ENCODE measurements around the gene RGS3.
"Not testable (repeated sequence)": the region's sequence is repeated elsewhere in the genome, so short reads cannot be mapped to it uniquely, and the experiment has no call there.

Gene RGS3

DNA sequence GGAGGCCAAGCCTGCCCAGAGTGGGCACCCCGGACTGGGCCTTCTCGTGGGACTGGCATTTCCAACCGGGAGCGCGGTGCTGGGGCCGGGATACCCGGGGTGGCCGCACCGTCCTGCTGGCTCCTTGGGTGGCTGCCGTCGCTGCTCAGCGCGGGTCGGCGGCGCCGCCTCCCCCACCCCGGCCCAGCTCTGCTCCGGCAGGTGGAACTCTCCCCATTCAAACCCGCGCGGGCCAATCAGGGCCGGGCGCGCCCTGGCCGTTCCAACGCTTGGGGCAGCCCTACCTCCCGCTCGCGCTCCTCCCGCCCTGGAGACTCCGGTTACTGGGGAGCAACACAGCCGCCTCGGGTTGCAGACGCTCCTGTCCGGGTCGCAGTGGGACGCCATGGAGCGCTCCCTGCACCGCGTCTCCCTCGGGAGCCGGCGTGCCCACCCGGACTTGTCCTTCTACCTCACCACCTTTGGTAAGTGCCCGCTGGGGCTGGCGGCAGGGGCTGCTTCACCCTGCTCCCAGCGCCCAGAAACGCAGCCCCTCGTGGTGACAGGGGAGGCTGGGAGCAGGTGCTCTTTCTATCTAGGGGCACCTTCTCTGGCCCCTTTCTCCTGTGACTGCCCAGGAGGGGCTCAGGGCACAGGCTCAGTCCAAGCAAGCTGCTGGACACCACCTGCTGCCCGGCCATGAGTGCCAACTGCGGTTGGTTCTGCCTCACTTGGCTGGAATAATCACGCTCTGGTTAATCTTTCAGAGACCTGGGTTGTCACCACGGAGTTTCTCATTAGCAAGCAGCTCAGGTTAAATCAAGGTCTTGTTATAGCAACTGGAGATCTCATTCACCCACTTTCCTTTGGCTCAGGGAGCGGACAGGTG lies at the start of gene RGS3:
TSS of gene RGS3 (plus strand) at position 310 of the 868 bp plus-strand sequence. CDS start at position 386, 76 bp downstream.
- Histone ChIP-seq H3K4me1 (no peaks in the 10 kb centered on the region), H3K9me3 (no peaks in the 10 kb centered on the region; the same call in 1 of the 2 replicates), H3K4me3 (no peak within 1 kb of the TSS), H3K27me3 (ENCODE audit: low read depth) (no peaks in the 10 kb centered on the region), H3K36me3 (replicated peaks) (no peaks in the 10 kb centered on the region)
- in situ Hi-C loops (cut with MboI; ENCODE audit: low sequenced_read_pairs) = no loop called here
- no peak for DNase-seq (ENCODE audit: low spot score in 2 of 2)

DNA sequence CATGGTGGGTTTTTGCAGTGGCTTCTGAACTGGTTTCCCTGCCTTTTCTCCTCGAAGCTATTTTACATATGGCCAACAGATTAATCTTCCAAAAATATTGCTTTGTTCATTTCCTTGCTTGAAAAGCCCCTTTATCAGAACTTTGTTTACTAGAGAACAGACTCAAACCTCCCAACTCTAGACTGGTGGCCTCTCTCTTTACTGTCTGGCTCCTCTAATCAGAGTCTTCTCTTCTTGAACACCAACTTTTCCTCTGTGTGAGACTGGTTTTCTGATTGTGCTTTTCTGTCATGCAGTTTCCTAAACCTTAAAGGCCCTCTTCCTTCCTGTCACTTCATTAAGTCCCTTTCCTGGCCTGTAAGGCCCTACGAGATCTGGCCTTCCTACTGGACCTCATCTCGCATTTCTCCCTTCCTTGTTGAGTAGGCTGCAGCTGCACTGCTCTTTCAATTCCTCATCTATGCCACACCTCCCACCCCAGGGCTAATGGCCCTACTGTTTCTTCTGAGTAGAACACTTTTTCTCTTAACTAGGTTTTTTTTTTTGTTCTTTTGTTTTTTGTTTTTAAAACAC lies 47.3 kb upstream of the RGS3 start:
- H3K9me3 ChIP-seq = no peaks in the 10 kb centered on the region
- H3K4me1 ChIP-seq = peaks cover 4% of the 10 kb centered on the region; the same call in 1 of the 2 replicates
- H3K36me3 ChIP-seq (replicated peaks) = no peaks in the 10 kb centered on the region
- H3K27me3 ChIP-seq (ENCODE audit: low read depth) = no peaks in the 10 kb centered on the region
- in situ Hi-C loops (cut with MboI; ENCODE audit: low sequenced_read_pairs) = no loop called here
- no peak overlapping the region for H3K4me3 ChIP-seq
- no peak for DNase-seq (ENCODE audit: low spot score in 2 of 2)

GRCh38 chr9:113417370-113417769 lies 46.2 kb upstream of the RGS3 start:
- H3K36me3 ChIP-seq (replicated peaks) = no peaks in the 10 kb centered on the region
- no peaks in the 10 kb centered on the region for H3K27me3 ChIP-seq (ENCODE audit: low read depth)
- DNase-seq (ENCODE audit: low spot score in 2 of 2) = no peak
- H3K4me3 ChIP-seq = no peak overlapping the region
- no peaks in the 10 kb centered on the region for H3K4me1 ChIP-seq
- no peaks in the 10 kb centered on the region for H3K9me3 ChIP-seq
- in situ Hi-C loops (cut with MboI; ENCODE audit: low sequenced_read_pairs) = no loop called here

DNA sequence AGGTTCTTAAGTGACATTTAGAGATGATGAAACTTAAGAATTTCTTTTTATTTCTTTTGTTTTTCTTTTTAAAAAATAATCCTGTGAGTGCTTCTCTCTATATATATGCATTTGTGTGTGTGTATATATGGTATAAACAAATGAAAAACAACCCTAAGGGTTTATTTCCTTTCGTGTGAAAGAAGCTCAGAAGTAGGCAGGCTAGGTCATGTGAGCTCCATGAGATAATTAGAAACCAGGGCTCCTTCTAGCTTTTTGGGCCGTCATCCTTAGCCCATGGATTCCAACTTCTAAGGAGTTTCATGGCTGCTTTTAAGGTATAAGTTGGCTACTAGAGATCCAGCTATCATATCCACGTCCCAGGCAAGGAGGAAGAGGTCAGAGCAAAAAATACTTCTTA lies 41.8 kb upstream of the RGS3 start:
- in situ Hi-C loops (cut with MboI; ENCODE audit: low sequenced_read_pairs) = no loop called here

DNA sequence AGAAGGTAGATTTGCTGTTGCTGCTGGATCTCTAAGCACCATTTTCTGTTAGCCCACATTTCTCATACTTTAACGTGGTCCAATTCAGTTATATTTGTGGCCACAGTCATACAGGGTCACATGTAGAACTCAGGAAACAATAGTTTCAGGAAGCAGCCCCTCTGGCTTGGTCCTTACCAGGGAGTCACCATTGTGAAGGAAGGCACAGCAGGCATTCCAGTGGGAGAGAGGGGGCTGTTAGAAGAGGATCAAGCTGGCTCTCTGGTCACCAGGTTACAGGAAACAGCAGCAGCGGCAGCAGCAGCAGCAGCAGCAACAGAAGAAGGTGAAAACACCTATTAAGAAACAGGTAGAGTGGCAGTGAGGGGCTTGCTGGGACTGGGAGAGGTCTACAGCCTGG lies 38.5 kb upstream of the RGS3 start:
- Histone ChIP-seq H3K36me3 (replicated peaks) (no peaks in the 10 kb centered on the region), H3K4me1 (no peaks in the 10 kb centered on the region), H3K27me3 (ENCODE audit: low read depth) (no peaks in the 10 kb centered on the region; the same call in 1 of the 2 replicates), H3K4me3 (no peak overlapping the region), H3K9me3 (no peaks in the 10 kb centered on the region)
- in situ Hi-C loops (cut with MboI; ENCODE audit: low sequenced_read_pairs) = no loop called here
- no peak for DNase-seq (ENCODE audit: low spot score in 2 of 2)

More for the DNA sequence above, 41.8 kb upstream of the RGS3 start:
- H3K36me3 ChIP-seq (replicated peaks) = no peaks in the 10 kb centered on the region
- H3K27me3 ChIP-seq (ENCODE audit: low read depth) = no peaks in the 10 kb centered on the region; the same call in 1 of the 2 replicates
- H3K4me1 ChIP-seq = no peaks in the 10 kb centered on the region
- H3K4me3 ChIP-seq = no peak overlapping the region
- no peaks in the 10 kb centered on the region for H3K9me3 ChIP-seq
- DNase-seq (ENCODE audit: low spot score in 2 of 2) = no peak

GRCh38 chr9:113426701-113427100 lies 36.8 kb upstream of the RGS3 start:
- in situ Hi-C loops (cut with MboI; ENCODE audit: low sequenced_read_pairs) = no loop called here
- no peaks in the 10 kb centered on the region for H3K9me3 ChIP-seq

DNA sequence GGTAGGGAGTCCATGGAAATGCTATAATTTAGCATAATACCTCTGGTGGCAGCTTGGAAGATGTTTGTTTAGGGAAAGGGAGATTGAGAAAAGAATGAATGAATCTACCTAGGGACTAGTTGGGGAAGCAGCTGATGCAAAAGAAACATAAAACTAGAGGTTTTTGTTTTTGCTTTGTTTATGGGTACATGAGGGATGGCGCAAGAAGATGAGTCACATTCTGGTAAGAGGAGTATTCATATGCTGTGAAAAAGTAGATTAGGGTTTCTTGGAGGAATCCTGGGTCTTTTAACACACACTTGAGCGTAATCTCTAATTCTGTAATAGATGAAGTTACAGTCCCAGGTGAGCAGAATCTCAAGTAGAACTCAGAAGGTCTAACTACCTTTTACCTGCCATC lies 35.9 kb upstream of the RGS3 start:
- Histone ChIP-seq H3K4me1 (no peaks in the 10 kb centered on the region), H3K27me3 (ENCODE audit: low read depth) (no peaks in the 10 kb centered on the region; the same call in none of the 2 replicates), H3K4me3 (no peak overlapping the region), H3K9me3 (no peaks in the 10 kb centered on the region), H3K36me3 (replicated peaks) (no peaks in the 10 kb centered on the region)
- no peak for DNase-seq (ENCODE audit: low spot score in 2 of 2)
- in situ Hi-C loops (cut with MboI; ENCODE audit: low sequenced_read_pairs) = no loop called here

More at GRCh38 chr9:113426701-113427100, 36.8 kb upstream of the RGS3 start:
- Histone ChIP-seq H3K4me3 (no peak overlapping the region), H3K4me1 (no peaks in the 10 kb centered on the region), H3K27me3 (ENCODE audit: low read depth) (no peaks in the 10 kb centered on the region; the same call in 1 of the 2 replicates), H3K36me3 (replicated peaks) (no peaks in the 10 kb centered on the region)
- DNase-seq (ENCODE audit: low spot score in 2 of 2) = no peak

GRCh38 chr9:113428062-113428615 lies 35.4 kb upstream of the RGS3 start:
- Histone ChIP-seq H3K4me1 (no peaks in the 10 kb centered on the region), H3K4me3 (no peak overlapping the region), H3K27me3 (ENCODE audit: low read depth) (no peaks in the 10 kb centered on the region; the same call in none of the 2 replicates), H3K9me3 (no peaks in the 10 kb centered on the region), H3K36me3 (replicated peaks) (no peaks in the 10 kb centered on the region)
- in situ Hi-C loops (cut with MboI; ENCODE audit: low sequenced_read_pairs) = no loop called here
- no peak for DNase-seq (ENCODE audit: low spot score in 2 of 2)

GRCh38 chr9:113431191-113431590 lies 32.3 kb upstream of the RGS3 start:
- no peak overlapping the region for H3K4me3 ChIP-seq
- no peaks in the 10 kb centered on the region for H3K9me3 ChIP-seq
- no peaks in the 10 kb centered on the region for H3K4me1 ChIP-seq
- in situ Hi-C loops (cut with MboI; ENCODE audit: low sequenced_read_pairs) = no loop called here
- DNase-seq (ENCODE audit: low spot score in 2 of 2) = no peak
- H3K36me3 ChIP-seq (replicated peaks) = no peaks in the 10 kb centered on the region
- no peaks in the 10 kb centered on the region; the same call in 1 of the 2 replicates for H3K27me3 ChIP-seq (ENCODE audit: low read depth)

DNA sequence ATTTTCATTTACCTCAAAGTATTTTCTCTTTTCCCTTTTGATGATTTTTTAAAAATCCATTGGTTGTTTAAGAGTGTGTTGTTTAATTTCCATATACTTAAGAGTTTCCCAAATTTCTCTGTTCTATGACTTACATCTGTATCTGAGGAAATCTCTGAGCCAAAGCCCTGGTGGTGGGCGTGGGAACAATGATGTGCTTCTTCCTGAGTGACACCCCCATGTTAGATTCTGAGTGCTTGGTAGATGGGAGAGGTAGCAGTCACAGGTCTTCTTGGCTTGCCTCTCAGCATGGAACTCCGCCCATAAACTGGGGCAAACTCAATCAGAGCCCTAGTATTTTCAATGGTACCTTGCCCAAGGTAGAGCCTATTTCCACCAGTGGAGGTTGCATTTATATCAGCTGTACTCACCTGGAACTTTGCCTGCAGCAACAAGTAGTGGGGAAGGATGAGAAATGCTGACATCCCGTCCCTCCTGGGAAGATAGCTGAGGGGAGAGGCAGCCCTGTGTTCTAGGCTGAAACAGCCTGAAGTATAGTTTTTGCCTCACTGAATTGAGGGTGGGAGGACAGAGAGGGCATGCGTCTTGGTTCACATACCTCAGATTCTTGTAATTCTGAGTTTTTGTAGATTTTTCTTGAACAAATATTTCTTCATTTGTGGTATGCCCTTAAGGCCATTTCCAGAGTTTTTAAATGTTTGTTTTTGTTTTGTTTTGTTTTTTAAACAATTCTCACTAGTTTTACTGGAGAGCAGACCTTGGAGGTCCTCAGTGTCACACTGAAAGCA lies 26.6 kb upstream of the RGS3 start:
- no peak for DNase-seq (ENCODE audit: low spot score in 2 of 2)
- H3K27me3 ChIP-seq (ENCODE audit: low read depth) = no peaks in the 10 kb centered on the region; the same call in none of the 2 replicates
- no peaks in the 10 kb centered on the region for H3K4me1 ChIP-seq
- no peak overlapping the region for H3K4me3 ChIP-seq
- H3K9me3 ChIP-seq = no peaks in the 10 kb centered on the region
- H3K36me3 ChIP-seq (replicated peaks) = no peaks in the 10 kb centered on the region
- in situ Hi-C loops (cut with MboI; ENCODE audit: low sequenced_read_pairs) = no loop called here

DNA sequence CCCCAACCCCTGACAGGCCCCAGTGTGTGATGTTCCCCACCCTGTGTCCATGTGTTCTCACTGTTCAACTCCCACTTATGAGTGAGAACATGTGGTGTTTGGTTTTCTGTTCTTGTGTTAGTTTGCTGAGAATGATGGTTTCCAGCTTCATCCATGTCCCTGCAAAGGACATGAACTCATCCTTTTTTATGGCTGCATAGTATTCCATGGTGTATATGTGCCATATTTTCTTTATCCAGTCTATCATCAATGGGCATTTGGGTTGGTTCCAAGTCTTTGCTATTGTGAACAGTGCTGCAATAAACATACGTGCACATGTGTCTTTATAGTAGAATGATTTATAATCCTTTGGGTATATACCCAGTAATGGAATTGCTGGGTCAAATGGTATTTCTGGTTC lies 25.8 kb upstream of the RGS3 start:
- H3K4me1 ChIP-seq; H3K9me3 ChIP-seq; in situ Hi-C loops (cut with MboI; ENCODE audit: low sequenced_read_pairs); H3K36me3 ChIP-seq (replicated peaks); H3K4me3 ChIP-seq; H3K27me3 ChIP-seq (ENCODE audit: low read depth); DNase-seq (ENCODE audit: low spot score in 2 of 2): not testable (repeated sequence)

GRCh38 chr9:113444736-113445135 lies 18.8 kb upstream of the RGS3 start:
- Histone ChIP-seq H3K4me1 (no peaks in the 10 kb centered on the region), H3K27me3 (ENCODE audit: low read depth) (no peaks in the 10 kb centered on the region), H3K36me3 (replicated peaks) (no peaks in the 10 kb centered on the region), H3K9me3 (no peaks in the 10 kb centered on the region), H3K4me3 (no peak overlapping the region)
- in situ Hi-C loops (cut with MboI; ENCODE audit: low sequenced_read_pairs) = loop anchor here (5.0 kb wide), 1 partner anchor 213 kb away; no protein-coding TSS in a partner anchor
- no peak for DNase-seq (ENCODE audit: low spot score in 2 of 2)

GRCh38 chr9:113446323-113446740 lies 17.2 kb upstream of the RGS3 start:
- H3K4me1 ChIP-seq = no peaks in the 10 kb centered on the region
- H3K27me3 ChIP-seq (ENCODE audit: low read depth) = no peaks in the 10 kb centered on the region
- H3K4me3 ChIP-seq = no peak overlapping the region
- no peaks in the 10 kb centered on the region for H3K36me3 ChIP-seq (replicated peaks)
- peak in 1 of 2 experiments; percentile 59 for DNase-seq (ENCODE audit: low spot score in 2 of 2)
- H3K9me3 ChIP-seq = no peaks in the 10 kb centered on the region
- in situ Hi-C loops (cut with MboI; ENCODE audit: low sequenced_read_pairs) = loop anchor here (5.0 kb wide), 1 partner anchor 211 kb away; no protein-coding TSS in a partner anchor

Measured in HAP-1 (cell line).